HTERT RPE-1 (cell line): Measurements from ENCODE around the gene CHPF2.

Experiments
- in situ Hi-C: fragments of 300-500 bp; cut with MboI; formaldehyde crosslinking; loops from 4 replicates; pipeline ENCODE4 v1.14.3; 2020; ENCODE audit warnings: low sequenced_read_pairs

Gene CHPF2

GRCh38 chr7:151257990-151258389 lies 25.7 kb downstream of the CHPF2 start:
- in situ Hi-C loops, result no loop called here

GRCh38 chr7:151260471-151260870 lies 28.2 kb downstream of the CHPF2 start:
- in situ Hi-C loops, result no loop called here

GRCh38 chr7:151260883-151261282 lies 28.6 kb downstream of the CHPF2 start:
- in situ Hi-C loops, result no loop called here

DNA sequence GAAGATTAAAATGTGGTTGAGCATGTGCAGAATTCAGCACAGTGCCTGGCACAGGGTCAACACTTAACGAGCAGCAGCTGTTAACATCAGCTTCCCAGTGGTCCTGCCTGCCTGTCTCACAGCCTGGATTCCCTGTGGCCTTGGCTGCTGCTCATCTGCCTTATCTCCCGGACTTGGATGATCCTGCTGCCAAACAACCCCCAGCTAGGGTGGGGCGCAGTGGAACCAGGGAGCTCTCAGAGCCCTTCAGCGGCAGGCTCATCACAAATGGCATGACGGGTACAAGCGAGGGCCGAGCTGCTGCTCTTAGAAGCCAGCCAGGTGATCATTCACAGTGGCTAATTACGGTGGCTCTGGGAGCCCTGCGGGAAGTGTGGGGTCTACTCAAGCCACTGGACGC lies 29.2 kb downstream of the CHPF2 start:
- in situ Hi-C loops, result no loop called here

DNA sequence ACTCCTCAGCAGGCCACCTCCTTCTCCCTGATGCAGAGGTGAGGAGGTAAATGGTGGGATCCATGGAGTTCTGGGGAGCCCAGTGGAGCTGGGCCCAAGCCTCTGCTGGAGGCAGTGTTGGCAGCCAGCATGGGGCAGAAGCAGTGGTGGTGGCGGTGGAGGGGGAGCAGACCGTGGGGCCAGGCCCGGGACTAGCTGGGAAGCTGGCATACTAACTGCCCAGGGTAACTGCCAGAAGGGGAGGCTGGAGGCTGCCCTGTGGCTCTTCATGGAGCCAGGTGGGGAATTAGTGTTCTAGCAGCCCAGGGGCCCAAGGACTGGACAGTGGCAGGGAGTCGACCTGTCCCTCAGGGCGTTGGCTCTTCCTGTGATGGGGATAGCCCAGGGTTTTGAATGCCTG lies 32.3 kb downstream of the CHPF2 start:
- in situ Hi-C loops, result no loop called here

GRCh38 chr7:151265351-151265931 lies 33.2 kb downstream of the CHPF2 start:
- in situ Hi-C loops, result no loop called here

DNA sequence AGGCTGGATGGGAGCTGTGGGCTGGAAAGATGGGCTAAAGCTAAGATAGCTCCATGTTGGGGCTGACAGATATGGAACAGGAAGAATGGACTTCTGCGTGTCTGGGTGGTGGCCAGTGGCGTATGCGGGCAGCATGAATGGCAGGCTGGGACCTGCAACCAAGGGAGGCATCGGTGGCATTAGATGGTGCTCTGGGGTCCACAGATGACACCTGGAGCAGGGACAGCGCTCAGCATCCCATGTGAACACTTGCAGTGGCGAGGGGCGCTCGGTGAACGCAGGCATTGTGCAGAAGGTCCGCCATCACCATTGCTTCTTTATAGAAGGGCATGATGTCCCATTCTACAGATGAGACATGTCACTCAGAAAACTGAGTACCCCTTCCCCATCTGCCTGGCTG lies 37.2 kb downstream of the CHPF2 start:
- in situ Hi-C loops, result no loop called here

- in situ Hi-C loops, result no loop called here
Measured at GRCh38 chr7:151271699-151272355, 39.5 kb downstream of the CHPF2 start.

- in situ Hi-C loops, result no loop called here
Measured at GRCh38 chr7:151272405-151272804, 40.1 kb downstream of the CHPF2 start.

DNA sequence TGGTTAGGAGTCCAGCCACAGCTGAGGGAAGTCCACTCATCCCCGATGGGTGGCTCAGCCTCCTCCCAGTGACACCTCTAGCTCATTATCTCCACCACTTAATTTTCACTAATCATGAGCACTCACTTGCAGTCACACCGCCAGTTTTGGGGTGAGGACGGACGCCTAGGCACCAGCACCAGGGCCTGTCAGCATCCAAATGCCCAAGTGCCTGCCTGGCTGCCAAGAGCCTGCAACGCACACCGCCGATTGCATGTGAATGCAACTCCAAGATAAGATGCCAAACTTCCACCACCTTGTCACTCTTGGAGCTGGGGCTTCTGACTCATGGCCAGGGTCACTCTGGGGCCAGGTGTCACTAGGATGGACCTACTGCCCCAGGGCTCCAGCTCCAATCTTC lies 40.6 kb downstream of the CHPF2 start:
- in situ Hi-C loops, result no loop called here

GRCh38 chr7:151273651-151274390 lies 41.5 kb downstream of the CHPF2 start:
- in situ Hi-C loops, result no loop called here

GRCh38 chr7:151274396-151274795 lies 42.1 kb downstream of the CHPF2 start:
- in situ Hi-C loops, result no loop called here

DNA sequence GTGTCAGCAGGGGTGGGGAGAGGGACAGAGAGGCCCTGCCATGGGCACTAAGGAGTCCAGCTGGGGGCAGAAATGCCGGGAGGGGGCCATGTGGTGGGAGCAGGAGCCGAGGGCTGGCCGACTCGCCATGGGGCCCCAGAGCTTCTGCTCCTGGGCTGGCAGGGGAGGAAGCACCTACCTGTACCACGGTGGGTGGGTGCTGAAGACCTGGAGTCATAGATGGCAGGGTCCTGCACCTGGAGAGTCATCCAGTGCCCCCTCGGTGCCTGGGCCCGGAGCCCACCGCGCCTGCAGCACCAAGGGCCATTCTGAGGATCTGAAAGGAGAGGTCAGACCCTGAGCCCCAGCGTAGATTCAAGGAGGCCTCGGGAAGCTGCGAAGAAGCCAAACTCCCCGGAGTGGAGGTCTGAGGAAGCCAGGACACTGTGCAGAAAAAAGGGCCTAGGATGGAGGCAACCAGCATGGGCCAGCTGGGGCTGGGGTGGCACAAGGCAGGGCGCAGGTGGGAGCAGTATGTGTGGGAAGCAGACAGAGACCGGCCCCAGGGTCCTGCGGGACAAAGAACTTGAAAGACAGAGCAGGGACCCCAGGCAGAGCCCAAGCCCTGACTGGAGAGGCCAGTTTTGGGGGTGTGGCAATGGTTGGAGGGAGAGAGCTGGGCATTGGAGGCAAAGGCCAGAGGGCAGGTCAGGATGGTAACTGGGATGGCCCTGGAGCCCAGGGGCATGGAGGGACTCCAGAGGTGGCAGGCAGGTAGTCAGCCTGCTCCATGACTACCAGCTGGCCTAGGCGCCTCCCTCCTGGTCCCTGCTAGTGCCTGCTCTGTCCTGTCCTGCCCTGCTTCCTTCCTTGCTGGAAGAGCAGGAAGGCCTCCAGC lies 42.9 kb downstream of the CHPF2 start:
- in situ Hi-C loops, result no loop called here

DNA sequence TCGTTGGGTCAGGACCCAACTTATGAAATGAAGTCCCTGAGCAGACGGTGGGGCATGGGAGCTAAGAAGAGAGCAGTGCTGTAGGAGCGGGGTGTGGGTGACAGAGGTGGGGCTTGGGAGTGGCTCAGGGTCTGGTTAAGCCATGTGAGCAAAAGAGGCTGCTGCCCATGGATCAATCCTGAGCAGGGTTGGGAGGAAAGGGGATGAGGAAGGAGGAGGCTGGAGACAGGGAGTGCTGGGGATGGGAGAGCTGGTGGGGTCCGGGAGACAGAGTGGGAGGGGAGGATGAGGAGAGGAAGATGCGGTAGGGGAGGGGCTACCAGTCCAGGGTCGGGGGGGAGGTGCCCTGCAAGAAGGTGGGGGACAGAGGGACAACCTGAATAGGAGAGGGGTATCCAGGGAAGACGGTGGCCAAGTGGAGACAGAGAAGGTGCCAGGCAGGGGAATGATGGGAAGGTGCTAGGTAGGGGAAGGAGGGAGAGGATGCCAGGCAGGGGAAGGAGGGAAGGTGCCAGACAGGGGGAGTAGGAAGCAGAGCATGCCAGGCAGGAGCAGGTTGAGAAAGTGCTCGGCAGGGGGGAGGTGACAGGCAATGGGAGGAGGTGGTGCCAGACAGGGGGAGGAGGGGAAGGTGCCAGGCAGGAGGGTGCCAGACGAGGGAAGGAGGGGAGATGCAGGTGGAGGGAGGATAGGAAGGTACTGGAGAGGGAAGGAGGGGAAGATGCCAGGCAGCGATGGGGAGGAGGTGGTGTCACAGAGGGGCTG lies 43.7 kb downstream of the CHPF2 start:
- in situ Hi-C loops, result no loop called here

DNA sequence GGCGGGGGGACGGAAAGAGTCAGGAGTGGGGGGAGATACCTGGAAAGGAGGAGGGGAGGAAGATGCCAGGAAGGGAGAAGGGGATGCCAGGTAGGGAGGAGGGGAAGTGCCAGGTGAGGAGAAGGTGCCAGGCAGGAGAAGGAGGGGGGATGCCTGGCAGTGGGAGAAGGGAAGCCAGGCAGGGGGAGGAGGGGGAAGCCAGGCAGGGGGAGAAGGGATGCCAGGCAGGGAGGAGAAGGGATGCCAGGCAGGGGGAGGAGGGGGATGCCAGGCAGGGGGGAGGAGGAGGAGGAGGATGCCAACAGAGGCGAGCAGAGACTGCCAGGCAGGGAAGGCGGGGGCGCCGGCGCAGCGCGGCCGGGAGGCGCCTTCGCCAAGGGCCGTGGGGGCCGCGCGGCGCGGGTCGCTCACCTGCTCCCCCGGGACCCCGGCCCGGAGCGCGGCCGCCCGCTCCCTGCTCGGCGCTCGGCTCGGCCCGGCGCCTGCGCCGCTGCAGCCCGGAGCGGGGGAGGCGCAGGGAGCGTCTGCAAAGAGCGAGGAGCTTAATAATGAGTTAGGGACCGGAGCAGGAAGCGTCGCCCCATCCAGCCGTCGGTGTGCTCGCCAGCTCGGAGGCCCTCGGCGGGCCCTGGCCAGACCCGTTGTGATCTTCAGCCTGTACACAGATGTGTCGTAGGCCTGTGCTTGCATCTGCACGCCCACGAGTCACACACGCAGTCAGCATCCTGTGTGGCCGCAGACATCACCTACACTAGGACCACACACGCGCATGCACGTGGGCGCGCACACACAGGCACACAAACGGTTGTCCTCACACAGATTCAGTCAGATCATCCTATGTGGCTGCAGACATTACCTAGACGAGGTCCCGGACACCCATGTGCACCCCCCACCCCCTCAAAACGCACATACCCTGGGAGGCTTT lies 44.6 kb downstream of the CHPF2 start:
- in situ Hi-C loops, result no loop called here

DNA sequence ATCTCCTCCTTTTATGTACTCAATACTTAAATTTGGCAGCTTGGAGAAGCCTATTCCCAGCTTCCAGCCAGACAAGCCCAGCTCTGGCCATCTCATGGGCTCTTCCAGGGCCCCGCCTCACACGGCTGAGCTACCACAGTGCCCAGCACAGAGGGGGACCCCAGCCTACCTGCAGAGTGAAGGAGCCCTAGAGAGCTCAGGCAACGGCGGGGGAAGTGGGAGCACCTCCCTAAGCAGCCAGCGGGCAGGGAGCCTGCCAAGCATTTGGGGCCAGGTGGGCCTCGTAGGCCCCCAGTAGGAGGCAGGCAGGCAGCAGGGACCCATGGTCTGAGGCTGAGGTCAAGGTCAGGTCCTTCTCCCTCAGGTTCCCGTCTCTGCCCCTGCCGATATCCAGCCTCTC lies 45.3 kb downstream of the CHPF2 start:
- in situ Hi-C loops, result no loop called here

- in situ Hi-C loops, result no loop called here
Measured at GRCh38 chr7:151278949-151279348, 46.7 kb downstream of the CHPF2 start.

DNA sequence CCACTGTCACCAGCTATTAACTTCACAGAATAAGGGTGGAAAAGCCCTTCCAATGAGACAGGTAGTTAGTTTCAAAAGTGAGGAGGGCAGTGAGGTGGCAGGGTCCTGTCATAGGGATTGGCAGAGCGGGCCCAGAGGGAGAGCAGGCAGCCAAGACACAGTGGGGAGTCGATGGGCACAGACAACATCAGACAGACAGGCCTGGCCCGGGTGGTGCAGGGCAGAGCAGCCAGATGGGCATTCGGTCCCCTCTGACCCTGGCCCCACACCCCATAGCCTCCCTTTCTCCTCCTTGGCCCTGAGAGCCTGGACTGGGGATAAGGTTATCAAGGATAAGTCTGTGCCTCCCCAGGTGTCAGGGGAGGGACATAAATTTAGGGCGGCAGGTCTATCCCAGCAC lies 47.6 kb downstream of the CHPF2 start:
- in situ Hi-C loops, result no loop called here

DNA sequence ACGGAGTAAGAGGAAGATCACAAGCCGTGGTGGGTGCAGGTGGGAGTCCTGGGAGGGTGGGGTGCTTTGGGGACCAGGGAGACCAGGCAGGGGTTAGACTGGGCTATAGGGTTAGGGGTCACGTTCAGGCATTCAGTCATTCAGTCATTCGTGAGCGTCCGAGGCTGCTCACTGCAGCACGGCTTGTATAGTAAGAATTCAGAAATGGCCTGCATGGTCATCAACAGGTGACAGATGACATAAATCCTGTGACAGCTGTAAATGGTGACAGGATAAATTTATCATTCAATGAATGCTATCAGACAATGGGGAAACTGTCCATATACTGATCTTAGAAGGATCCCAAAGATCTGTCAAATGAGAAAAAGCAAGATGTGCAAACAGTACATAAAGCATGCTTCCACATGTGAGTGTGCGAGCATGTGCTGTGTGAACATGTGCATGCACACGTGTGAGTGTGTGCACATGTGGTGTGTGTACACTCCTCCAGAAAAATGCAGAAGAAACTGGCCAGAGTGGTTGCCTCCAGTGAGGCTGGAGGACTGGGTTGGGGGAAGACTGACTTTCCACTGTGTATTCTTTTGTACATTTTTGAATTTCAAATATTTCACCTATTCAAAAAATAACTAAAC lies 48.2 kb downstream of the CHPF2 start:
- in situ Hi-C loops, result no loop called here
